ENCODE data around the gene DHDDS.

The DHDDS gene

GRCh38 chr1:26417111-26417759 lies 14.9 kb upstream of the DHDDS start:
- DNase-seq (ENCODE audit: low read depth in 2 of 2): peak; percentile 78 to 85

- DNase-seq (ENCODE audit: low read depth in 2 of 2): no peak
Observed at GRCh38 chr1:26418865-26419349, 13.2 kb upstream of the DHDDS start.

DNA sequence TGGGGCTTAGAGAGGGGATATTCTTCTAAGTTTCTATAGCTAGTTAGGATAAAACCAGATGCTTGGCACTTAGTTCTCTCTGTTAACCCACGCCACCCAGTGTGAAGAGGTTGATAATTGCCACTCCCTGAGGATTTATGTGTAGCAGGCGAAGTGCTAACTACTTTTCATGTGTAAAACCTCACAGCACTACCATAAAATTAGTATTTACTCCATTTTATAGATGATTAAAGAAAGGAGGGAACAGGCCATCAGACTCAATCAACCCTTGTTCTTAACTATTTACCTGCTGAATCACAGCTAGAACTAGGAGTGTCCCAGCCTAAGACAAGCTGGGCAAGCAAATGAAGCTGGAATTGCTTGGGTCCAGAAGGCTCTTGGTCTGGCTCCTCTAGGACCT lies 12.6 kb upstream of the DHDDS start:
- DNase-seq (ENCODE audit: low read depth in 2 of 2): no peak

- no peak for DNase-seq (ENCODE audit: low read depth in 2 of 2)
Observed at GRCh38 chr1:26429721-26430120, 2.4 kb upstream of the DHDDS start.

- DNase-seq (ENCODE audit: low read depth in 2 of 2): no peak
Observed at GRCh38 chr1:26432793-26433192, 672 bp downstream of the DHDDS start.

DNA sequence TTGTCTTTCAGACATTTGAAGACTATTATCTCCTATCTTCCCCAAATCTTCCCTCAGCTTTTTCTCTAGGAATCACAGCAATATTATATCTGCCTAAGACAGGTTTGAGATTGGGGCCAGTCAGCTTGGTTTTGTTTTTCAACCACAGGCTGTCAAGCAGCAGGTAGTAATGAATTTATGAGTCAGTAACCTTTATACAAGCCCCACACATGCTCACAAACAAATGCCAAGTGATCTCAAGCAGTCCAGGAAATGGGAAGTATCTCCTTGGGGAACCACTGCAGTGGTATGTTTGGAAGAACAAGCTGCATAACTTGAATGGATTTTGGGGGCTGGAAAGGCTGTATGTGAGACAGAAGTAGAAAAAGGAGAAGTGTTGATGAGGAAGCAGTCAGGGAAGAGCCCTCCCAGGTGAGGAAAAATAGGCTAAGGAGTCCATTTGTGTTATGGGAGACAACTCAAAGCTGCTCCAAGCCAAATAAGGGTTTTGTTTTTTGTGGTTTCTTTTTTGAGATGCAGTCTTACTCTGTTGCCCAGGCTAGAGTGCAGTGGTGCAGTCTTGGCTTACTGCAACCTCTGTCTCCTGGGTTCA lies 2.1 kb downstream of the DHDDS start:
- DNase-seq (ENCODE audit: low read depth in 2 of 2): no peak

- DNase-seq (ENCODE audit: low read depth in 2 of 2): no peak
Observed at GRCh38 chr1:26438041-26438440, 5.9 kb downstream of the DHDDS start.

GRCh38 chr1:26440259-26440658 lies 8.1 kb downstream of the DHDDS start:
- DNase-seq (ENCODE audit: low read depth in 2 of 2): no peak

DNA sequence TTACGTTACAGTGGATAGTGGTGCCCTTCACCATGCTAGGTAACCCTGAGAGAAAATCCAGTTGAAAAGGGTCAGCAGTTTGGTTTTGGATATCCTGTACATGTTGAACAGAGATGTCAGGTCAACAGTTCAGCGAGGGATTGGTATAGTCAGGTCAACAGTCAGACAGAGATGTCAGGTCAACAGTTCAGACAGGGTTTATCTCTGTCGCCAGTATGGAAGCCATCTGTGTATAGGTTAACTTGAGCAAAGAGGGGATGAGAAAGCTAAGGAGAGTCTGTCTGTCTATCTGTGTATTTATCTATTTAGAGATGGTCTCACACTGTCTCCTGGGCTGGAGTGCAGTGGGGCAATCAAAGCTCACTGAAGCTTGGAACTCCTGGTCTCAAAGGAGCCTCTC lies 17.7 kb downstream of the DHDDS start:
- DNase-seq (ENCODE audit: low read depth in 2 of 2): no peak

DNA sequence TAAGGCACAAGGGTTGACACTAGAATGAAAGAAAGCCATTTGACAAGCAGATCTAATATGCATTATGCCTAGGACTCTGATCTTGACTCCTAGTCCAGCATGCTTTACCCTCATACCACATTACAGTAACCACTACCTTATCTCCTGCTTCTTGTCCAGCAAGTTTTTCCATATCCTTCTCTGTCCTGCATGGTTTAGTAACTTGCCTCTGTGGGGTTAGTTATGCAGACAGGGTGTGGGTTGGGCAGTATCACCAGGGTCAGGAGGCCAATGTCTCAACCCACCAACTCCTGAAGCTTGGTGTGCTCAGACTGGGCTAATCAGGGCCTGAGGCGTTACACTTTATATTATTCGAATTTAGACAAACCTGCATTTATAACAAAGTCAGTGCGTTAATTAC lies 18.8 kb downstream of the DHDDS start:
- DNase-seq (ENCODE audit: low read depth in 2 of 2): no peak

DNA sequence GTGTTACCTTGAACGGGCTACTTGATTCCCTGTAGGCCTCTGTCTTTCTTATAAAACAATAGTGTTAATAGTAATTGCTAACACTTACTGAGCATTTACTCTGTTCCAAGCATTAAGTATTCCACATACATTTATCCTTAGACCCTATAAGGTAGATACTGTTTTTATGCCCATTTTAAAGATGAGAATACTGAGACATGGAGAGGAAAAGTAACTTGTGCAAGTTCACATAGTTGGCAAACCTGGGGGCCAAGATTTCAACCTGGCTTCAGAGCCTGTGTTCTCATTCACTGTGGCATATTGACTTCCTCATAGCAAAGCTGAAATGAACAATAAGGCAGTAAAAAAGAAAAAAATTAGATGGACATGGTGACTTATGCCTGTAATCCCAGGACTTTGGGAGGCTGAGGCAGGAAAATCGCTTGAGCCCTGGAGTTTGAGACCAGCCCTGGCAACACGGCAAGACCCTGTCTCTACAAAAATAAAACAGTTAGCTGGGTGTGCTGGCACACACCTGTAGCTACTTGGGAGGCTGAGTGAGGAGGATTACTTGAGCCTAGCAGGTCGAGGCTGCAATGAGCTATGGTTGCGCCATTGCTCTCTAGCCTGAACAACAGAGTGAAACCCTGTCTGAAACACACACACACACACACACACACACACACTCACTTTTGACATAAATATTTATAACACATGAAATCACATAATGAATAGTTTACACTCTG lies 20.5 kb downstream of the DHDDS start:
- DNase-seq (ENCODE audit: low read depth in 2 of 2): no peak

- no peak for DNase-seq (ENCODE audit: low read depth in 2 of 2)
Observed at GRCh38 chr1:26459148-26459547, 27.0 kb downstream of the DHDDS start.

GRCh38 chr1:26459573-26460031 lies 27.5 kb downstream of the DHDDS start:
- DNase-seq (ENCODE audit: low read depth in 2 of 2): no peak

- no peak for DNase-seq (ENCODE audit: low read depth in 2 of 2)
Observed at GRCh38 chr1:26468911-26469310, 36.8 kb downstream of the DHDDS start.

GRCh38 chr1:26469558-26469957 lies 37.4 kb downstream of the DHDDS start:
- no peak for DNase-seq (ENCODE audit: low read depth in 2 of 2)

GRCh38 chr1:26470878-26471497 lies 38.9 kb downstream of the DHDDS start:
- DNase-seq (ENCODE audit: low read depth in 2 of 2): no peak

- DNase-seq (ENCODE audit: low read depth in 2 of 2): peak; percentile 24 to 34
Observed at GRCh38 chr1:26471498-26472319, 39.6 kb downstream of the DHDDS start.

GRCh38 chr1:26472320-26472900 lies 40.3 kb downstream of the DHDDS start, which contains the start of gene HMGN2:
TSS of gene HMGN2 (plus strand) at chr1:26472440. CDS start at chr1:26472613, 173 bp downstream.
- DNase-seq (ENCODE audit: low read depth in 2 of 2): peak; percentile 90 to 91

GRCh38 chr1:26472901-26473845 lies 41.1 kb downstream of the DHDDS start:
- DNase-seq (ENCODE audit: low read depth in 2 of 2): peak; percentile 87 to 92

DNA sequence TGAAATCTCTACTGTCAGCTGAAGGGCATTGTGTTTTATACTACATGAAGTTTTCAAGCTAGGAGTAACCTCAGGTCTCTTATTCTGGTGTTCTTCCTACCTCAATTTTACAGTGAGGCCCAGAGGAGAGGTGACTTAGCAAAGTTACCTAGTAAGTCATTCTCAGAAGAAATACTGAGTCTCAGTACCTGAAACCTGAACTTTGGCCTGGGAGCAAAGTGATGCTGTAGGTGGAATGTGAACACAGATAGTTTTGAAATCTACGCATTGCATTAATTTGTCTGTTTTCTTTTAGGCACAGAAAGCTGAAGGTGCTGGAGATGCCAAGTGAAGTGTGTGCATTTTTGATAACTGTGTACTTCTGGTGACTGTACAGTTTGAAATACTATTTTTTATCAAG lies 42.7 kb downstream of the DHDDS start:
- DNase-seq (ENCODE audit: low read depth in 2 of 2): no peak

Measured in stimulated activated CD4-positive, alpha-beta T cell treated with anti-CD3 and anti-CD28 coated beads, Interleukin-4, amount 100 ng/mL, for 48 hours (primary cell).